ENCODE data around the gene CHRD.

The CHRD gene

DNA sequence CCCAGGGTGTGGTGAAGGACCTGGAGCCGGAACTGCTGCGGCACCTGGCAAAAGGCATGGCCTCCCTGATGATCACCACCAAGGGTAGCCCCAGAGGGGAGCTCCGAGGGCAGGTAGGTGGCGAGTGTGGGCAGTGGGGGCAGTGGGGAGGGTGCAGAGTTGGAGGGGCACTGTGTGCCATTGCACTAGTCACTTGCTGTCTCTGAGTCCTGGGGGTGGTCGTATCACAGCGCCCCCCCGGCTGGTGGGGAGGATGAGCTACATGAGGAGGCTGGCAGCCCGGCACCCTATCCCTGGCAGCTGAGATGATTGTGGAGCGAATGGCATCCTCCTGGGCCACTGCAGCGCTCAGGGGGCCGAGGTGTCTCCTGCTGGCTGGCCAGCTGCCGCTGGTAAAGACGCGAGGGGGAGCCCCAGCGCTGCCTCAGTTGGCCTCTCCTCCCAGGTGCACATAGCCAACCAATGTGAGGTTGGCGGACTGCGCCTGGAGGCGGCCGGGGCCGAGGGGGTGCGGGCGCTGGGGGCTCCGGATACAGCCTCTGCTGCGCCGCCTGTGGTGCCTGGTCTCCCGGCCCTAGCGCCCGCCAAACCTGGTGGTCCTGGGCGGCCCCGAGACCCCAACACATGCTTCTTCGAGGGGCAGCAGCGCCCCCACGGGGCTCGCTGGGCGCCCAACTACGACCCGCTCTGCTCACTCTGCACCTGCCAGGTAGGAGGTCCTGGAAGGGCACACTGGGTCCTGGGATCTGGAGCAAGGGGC, 6.4 kb downstream of the CHRD start:
- H3K4me1 ChIP-seq (ENCODE audit: control insufficient read depth, low read length), result no peaks in the 10 kb centered on the region
- no peaks in the 10 kb centered on the region for H3K79me2 ChIP-seq (ENCODE audit: control insufficient read depth, low read length)
- no peaks in the 10 kb centered on the region for H3F3A ChIP-seq (ENCODE audit: control insufficient read depth, insufficient read depth)
- no peaks in the 10 kb centered on the region for H3K9me3 ChIP-seq (ENCODE audit: control insufficient read depth, insufficient read depth, low read length)
- H3K4me2 ChIP-seq (ENCODE audit: low read length), result no peak overlapping the region
- no peaks in the 10 kb centered on the region for H3K36me3 ChIP-seq (ENCODE audit: control insufficient read depth, low read length)
- no peak for TF ChIP-seq EZH2phosphoT487 (IDR thresholded peaks at IDR 0.05; ENCODE audit: borderline replicate concordance, low read length)
- TF ChIP-seq CTCF (IDR thresholded peaks at IDR 0.05; ENCODE audit: low read depth, low read length, poor library complexity, severe bottlenecking), result no peak
- H3K27me3 ChIP-seq (ENCODE audit: control insufficient read depth, low read length), result peaks cover 12% of the 10 kb centered on the region
- no peak overlapping the region for H3K27ac ChIP-seq (ENCODE audit: low read depth, low read length)
- no peak overlapping the region for H3K4me3 ChIP-seq (ENCODE audit: low read length)
- H4K20me1 ChIP-seq (ENCODE audit: control insufficient read depth, insufficient read depth, low read depth, low read length), result no peaks in the 10 kb centered on the region
- no peaks in the 10 kb centered on the region for H3K9me2 ChIP-seq (replicated peaks; ENCODE audit: control insufficient read depth, low read length)

- Histone ChIP-seq H3F3A (ENCODE audit: control insufficient read depth, insufficient read depth) (no peaks in the 10 kb centered on the region), H3K9me3 (ENCODE audit: control insufficient read depth, insufficient read depth, low read length) (no peaks in the 10 kb centered on the region), H3K4me3 (ENCODE audit: low read length) (no peak overlapping the region), H3K27me3 (ENCODE audit: control insufficient read depth, low read length) (peaks cover 9% of the 10 kb centered on the region), H3K4me1 (ENCODE audit: control insufficient read depth, low read length) (no peaks in the 10 kb centered on the region), H3K36me3 (ENCODE audit: control insufficient read depth, low read length) (no peaks in the 10 kb centered on the region), H3K27ac (ENCODE audit: low read depth, low read length) (no peak overlapping the region), H3K9me2 (replicated peaks; ENCODE audit: control insufficient read depth, low read length) (no peaks in the 10 kb centered on the region), H3K4me2 (ENCODE audit: low read length) (no peak overlapping the region), H3K79me2 (ENCODE audit: control insufficient read depth, low read length) (no peaks in the 10 kb centered on the region), H4K20me1 (ENCODE audit: control insufficient read depth, insufficient read depth, low read depth, low read length) (no peaks in the 10 kb centered on the region)
- TF ChIP-seq EZH2phosphoT487 (IDR thresholded peaks at IDR 0.05; ENCODE audit: borderline replicate concordance, low read length) (no peak), CTCF (IDR thresholded peaks at IDR 0.05; ENCODE audit: low read depth, low read length, poor library complexity, severe bottlenecking) (no peak)
Observed at GRCh38 chr3:184387174-184387714, 7.4 kb downstream of the CHRD start.

- H3K27me3 ChIP-seq (ENCODE audit: control insufficient read depth, low read length), result peaks cover 9% of the 10 kb centered on the region
- no peaks in the 10 kb centered on the region for H3K9me3 ChIP-seq (ENCODE audit: control insufficient read depth, insufficient read depth, low read length)
- no peaks in the 10 kb centered on the region for H3K9me2 ChIP-seq (replicated peaks; ENCODE audit: control insufficient read depth, low read length)
- H3K79me2 ChIP-seq (ENCODE audit: control insufficient read depth, low read length), result no peaks in the 10 kb centered on the region
- no peaks in the 10 kb centered on the region for H3K36me3 ChIP-seq (ENCODE audit: control insufficient read depth, low read length)
- H3F3A ChIP-seq (ENCODE audit: control insufficient read depth, insufficient read depth), result no peaks in the 10 kb centered on the region
- no peaks in the 10 kb centered on the region for H4K20me1 ChIP-seq (ENCODE audit: control insufficient read depth, insufficient read depth, low read depth, low read length)
- no peak overlapping the region for H3K4me2 ChIP-seq (ENCODE audit: low read length)
- TF ChIP-seq EZH2phosphoT487 (IDR thresholded peaks at IDR 0.05; ENCODE audit: borderline replicate concordance, low read length) (no peak), CTCF (IDR thresholded peaks at IDR 0.05; ENCODE audit: low read depth, low read length, poor library complexity, severe bottlenecking) (no peak)
- H3K27ac ChIP-seq (ENCODE audit: low read depth, low read length), result no peak overlapping the region
- no peaks in the 10 kb centered on the region for H3K4me1 ChIP-seq (ENCODE audit: control insufficient read depth, low read length)
- no peak overlapping the region for H3K4me3 ChIP-seq (ENCODE audit: low read length)
Observed at GRCh38 chr3:184388164-184388935, 8.5 kb downstream of the CHRD start.

Data from DOHH2 (cell line).